ENCODE data around the gene HAVCR2.
A peak's percentile ranks its signal among the peaks of the same experiment; 100 is the strongest.
"Not testable (repeated sequence)": the region's sequence is repeated elsewhere in the genome, so short reads cannot be mapped to it uniquely, and the experiment has no call there.

Gene HAVCR2

DNA sequence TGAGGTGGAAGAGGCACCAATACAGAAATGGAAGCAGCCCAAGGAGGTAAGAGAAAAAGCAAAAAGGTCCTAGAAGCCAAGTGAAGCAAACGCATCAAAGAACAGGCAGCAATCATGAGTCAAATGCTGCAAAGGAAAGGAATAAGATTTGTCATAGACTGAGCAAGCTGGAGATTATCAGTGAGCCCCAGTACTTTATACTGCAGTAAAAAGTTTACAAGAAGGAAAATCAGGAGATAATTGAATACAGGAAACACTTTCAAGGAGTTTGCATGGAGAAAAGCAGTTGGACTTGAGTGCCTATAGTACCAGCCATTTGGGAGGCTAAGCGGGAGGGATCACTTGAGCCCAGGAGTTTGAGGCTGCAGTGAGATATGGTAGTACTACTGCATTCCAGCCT, 42.8 kb downstream of the HAVCR2 start:
- ATAC-seq (no peak), DNase-seq (no peak)
- no peaks in the 10 kb centered on the region for H3K27me3 Mint-ChIP-seq
- H3K27ac Mint-ChIP-seq: no peak overlapping the region
- no peak overlapping the region for H3K4me3 Mint-ChIP-seq
- no peaks in the 10 kb centered on the region for H3K4me1 Mint-ChIP-seq
- H3K9me3 Mint-ChIP-seq: no peaks in the 10 kb centered on the region

DNA sequence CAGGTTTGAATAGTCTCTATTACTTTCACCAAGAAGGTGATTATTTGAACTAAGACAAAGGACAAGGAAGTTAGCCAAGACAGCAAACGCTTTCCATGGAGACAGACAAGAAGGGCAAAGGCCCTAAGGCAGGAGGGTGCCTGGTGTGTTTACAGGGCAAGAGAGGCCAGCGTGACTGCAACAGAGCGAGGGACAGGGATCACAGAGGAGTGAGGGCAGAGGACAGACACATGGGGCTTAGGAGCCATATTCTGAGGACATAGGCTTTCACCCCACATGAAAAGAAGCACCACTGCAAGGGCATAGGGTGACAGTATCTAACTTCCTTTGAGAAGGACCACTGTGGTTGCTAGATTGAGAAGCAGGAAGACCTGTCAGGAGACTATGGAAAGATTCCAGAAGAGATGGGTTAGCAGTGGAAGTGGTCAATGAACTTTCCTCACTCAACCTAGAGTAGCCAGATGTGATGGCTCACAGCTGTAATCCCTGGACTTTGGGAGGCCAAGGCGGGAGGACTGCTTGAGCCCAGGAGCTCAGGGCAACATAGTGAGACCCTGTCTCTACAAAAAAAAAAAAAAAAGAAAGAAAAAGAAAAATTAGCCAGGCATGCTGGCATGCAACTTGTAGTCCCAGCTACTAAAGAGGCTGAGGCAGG, 44.9 kb downstream of the HAVCR2 start:
- Mint-ChIP-seq H3K27ac (peak overlapping the region in 1 of 2 donors; percentile 21), H3K4me1 (no peaks in the 10 kb centered on the region), H3K9me3 (no peaks in the 10 kb centered on the region), H3K4me3 (no peak overlapping the region), H3K27me3 (no peaks in the 10 kb centered on the region)
- DNase-seq: no peak
- no peak for ATAC-seq

DNA sequence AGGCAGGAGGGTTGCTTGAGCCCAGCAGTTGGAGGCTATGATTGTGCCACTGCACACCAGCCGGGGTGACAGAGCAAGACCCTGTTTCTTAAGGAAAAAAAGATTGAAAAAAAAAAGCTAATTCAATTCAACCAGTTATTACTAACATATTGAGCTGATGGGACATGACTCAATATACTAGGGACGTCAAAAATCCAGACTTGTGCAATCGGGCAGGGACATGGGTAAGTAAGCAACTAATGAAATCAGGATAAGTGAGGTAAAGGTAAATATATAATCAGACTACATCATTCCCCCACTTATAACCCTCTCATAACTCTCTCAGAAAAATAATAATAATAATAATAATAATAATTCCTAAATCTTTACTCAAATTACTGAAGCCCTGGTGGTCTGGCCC, 49.0 kb downstream of the HAVCR2 start:
- Mint-ChIP-seq H3K4me3 (no peak overlapping the region), H3K4me1 (no peaks in the 10 kb centered on the region), H3K9me3 (no peaks in the 10 kb centered on the region), H3K27me3 (no peaks in the 10 kb centered on the region), H3K27ac (peak overlapping the region in 1 of 2 donors; percentile 36)
- no peak for DNase-seq
- no peak for ATAC-seq

DNA sequence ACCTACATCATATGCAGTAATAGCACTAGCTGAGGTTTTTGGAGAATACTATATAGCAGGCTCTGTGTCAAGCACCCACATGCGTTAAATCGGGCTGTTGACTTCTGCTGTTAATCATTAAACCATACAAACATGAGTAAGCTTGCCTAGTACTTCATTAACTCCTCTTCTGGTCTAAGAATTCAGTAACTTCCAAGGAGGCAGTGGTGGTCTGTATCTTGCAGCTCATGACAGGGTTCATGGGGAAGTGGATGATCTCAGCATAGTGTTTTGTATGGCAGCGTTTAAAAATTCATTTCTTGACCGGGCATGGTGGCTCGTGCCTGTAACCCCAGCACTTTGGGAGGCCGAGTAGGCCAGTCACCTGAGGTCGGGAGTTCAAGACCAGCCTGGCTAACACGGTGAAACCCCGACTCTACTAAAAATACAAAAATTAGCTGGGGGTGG, 49.7 kb downstream of the HAVCR2 start, which contains the start of gene HAVCR1:
TSS of gene HAVCR1 (minus strand) at position 24 of the 447 bp plus-strand sequence. CDS start 1,173 bp downstream, outside the sequence.
- Mint-ChIP-seq H3K9me3 (no peaks in the 10 kb centered on the region), H3K27me3 (no peaks in the 10 kb centered on the region), H3K27ac (peak within 1 kb of the TSS in 1 of 2 donors; percentile 36), H3K4me3 (no peak within 1 kb of the TSS), H3K4me1 (no peaks in the 10 kb centered on the region)
- ATAC-seq (no peak), DNase-seq (no peak)

DNA sequence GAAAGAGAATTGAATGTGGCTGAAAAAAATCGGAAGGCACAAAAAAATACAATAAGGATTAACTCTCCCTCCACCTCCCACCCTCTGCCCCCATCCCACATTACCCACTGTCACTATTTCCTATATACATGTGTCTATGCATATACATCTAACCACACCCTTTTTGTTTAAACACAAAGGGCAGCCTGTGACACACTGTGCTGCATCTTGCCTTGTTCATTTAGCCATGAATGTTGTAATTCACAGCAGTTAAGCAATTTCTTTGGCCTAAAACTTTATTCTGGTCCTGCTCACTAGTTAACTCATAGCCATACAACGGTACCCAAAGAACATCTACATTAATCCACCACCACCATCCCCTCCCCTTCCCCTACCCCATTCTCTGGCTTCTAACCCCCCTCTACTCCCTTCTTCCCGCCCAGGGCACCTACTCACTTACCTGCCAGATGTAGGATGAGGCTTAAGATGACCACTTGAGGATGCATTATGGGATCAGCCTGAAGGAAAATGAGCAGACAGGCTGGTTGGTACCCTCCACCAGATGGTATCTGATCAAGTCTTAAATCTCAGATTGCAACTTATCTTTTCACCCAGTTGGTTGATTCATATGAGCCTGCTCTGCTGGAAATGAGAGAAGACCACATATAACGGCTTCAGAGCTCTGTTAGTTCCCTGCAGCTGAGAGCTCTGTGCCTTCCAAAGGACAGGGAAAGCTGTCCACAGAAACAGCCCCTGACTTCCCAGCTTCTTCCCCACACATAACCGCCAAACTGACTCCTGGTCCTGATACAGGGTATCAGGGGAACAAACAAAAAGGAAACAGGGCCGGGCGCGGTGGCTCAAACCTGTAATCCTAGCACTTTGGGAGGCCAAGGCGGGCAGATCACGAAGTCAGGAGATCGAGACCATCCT, 51.1 kb downstream of the HAVCR2 start:
- H3K4me1 Mint-ChIP-seq: no peaks in the 10 kb centered on the region
- ATAC-seq: no peak
- H3K27ac Mint-ChIP-seq: no peak overlapping the region
- H3K27me3 Mint-ChIP-seq: no peaks in the 10 kb centered on the region
- no peak overlapping the region for H3K4me3 Mint-ChIP-seq
- H3K9me3 Mint-ChIP-seq: no peaks in the 10 kb centered on the region
- no peak for DNase-seq

DNA sequence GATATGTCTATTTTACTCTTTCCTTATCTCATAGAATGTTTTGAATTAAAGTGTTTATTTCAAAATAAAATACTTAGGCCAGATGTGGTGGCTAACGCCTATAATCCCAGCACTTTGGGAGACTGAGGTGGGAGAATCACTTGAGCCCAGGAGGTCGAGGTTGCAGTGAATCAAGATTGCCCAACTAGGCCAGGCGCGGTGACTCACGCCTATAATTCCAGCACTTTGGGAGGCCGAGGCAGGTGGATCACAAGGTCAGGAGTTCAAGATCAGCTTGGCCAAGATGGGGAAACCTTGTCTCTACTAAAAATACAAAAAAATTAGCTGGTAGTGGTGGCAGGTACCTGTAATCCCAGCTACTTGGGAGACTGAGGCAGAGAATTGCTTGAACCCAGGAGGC, 52.0 kb downstream of the HAVCR2 start:
- H3K27ac Mint-ChIP-seq, H3K27me3 Mint-ChIP-seq, H3K4me3 Mint-ChIP-seq, DNase-seq, H3K4me1 Mint-ChIP-seq, H3K9me3 Mint-ChIP-seq, ATAC-seq: not testable (repeated sequence)

DNA sequence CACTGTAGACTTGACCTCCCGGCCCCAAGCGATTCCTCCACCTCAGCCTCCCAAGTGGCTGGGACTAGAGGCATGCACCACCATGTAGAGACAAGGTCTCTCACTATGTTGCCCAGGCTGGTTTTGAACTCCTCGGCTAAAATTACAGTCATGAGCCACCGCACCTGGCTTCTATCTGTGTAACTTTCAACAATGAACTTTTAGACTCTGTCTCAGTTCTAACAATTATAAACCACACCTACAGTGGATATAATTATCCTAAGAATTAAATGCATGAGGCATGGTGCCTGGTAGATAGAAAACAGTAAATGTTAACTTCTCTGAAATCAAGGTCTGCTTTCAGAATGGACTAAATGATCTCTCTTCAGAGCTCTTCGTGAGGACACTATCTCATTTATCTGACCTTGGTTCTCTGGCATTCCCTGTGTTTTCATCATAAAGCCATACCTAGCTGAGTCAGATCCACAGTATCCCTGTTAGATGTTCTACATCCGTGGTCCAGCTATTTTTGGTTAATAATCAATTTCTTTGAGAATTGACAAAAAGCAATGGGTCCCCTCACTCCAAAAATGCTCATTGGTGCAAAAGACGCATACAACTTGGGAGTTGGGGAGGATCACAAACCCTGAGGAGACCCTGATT, 57.1 kb downstream of the HAVCR2 start:
- Mint-ChIP-seq H3K9me3 (no peaks in the 10 kb centered on the region), H3K27ac (peak overlapping the region in 1 of 2 donors; percentile 28), H3K4me1 (peaks cover 38% of the 10 kb centered on the region), H3K27me3 (no peaks in the 10 kb centered on the region), H3K4me3 (no peak overlapping the region)
- ATAC-seq: no peak
- DNase-seq: no peak

DNA sequence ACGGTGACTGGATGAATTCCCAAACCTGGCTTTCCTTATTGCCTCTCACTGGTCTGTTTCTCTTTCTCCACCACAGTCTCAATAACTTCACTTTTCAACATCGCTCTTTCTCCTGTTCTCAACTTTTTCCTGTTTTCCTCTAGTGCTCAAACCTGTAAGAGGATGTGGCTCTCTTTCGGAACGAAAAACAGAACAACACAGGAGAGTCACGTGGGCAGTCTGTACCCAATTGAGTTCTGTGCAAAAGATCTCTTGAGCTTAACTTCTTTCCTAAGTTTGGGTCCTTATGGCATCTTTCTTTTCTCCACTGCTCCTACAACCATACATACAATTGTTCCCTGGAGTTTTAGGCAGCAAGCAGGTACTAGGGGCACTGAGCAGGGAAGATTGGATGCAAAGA, 58.8 kb downstream of the HAVCR2 start:
- Mint-ChIP-seq H3K4me1 (peaks cover 49% of the 10 kb centered on the region), H3K9me3 (no peaks in the 10 kb centered on the region), H3K27ac (peak overlapping the region; percentile 39 to 89), H3K27me3 (no peaks in the 10 kb centered on the region), H3K4me3 (peak overlapping the region; percentile 63 to 82)
- peak; percentile 58 for ATAC-seq
- no peak for DNase-seq

DNA sequence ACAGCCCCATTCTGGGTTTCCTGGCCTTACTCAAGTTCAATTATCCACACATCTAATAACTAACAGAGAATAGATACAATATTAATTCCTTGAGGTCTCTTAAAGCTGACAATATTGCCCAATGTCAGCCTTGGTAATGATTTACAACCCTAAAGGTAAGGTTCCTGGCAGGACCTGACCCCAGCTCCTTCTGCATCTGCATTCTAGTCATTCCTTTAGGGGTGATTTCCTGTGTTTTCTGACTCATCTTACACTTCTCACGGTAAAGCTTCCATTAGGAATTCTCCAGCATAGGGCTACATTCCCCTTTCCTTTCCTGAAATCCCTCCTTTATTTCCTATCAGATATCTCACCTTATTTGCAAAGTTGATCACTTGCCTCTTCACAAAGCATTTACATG, 59.2 kb downstream of the HAVCR2 start:
- Mint-ChIP-seq H3K4me3 (peak overlapping the region; percentile 63 to 82), H3K4me1 (peaks cover 53% of the 10 kb centered on the region), H3K9me3 (no peaks in the 10 kb centered on the region), H3K27ac (peak overlapping the region in 1 of 2 donors; percentile 89), H3K27me3 (no peaks in the 10 kb centered on the region)
- DNase-seq (no peak), ATAC-seq (no peak)

DNA sequence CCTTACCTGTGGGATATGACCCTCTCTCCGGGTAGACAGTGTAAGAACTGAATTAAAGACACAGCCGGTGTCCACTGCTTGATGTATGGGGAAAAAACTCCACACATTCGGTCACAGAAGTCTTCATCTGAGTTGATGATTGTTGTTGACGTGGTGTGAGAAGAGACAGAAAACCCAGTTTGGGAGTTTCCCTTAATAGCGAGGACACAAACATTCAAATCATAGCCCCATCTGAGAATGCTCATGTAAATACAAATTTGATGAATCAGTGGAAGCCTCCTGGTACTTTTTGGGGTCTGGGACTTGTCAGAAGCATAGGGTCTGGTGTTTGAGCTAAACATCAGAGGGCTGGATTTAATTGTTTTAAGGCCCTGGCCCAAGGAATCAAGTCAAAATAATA, 60.9 kb downstream of the HAVCR2 start:
- Mint-ChIP-seq H3K4me3 (no peak overlapping the region), H3K27ac (peak overlapping the region in 1 of 2 donors; percentile 37), H3K9me3 (no peaks in the 10 kb centered on the region), H3K4me1 (peaks cover 63% of the 10 kb centered on the region), H3K27me3 (no peaks in the 10 kb centered on the region)
- no peak for DNase-seq
- ATAC-seq: peak; percentile 43

DNA sequence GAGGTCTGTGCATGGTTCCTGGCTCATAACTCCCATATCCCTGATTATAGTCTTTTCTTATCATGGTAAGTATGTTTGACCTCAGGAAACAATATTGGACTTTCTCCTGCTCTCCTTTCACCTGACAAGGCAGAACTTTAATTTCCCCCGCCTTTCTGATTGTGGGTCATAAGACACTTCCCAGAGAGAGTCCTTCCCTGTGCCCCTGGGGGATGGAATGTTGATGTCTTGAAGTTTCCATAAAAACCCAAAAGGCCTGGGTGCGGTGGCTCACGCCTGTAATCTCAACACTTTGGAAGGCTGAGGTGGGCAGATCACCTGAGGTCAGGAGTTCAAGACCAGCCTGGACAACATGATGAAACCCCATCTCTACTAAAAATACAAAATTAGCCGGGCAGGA, 61.8 kb downstream of the HAVCR2 start:
- not testable (repeated sequence) for DNase-seq, H3K27ac Mint-ChIP-seq, H3K9me3 Mint-ChIP-seq, H3K27me3 Mint-ChIP-seq, H3K4me3 Mint-ChIP-seq, ATAC-seq
- peaks cover 63% of the 10 kb centered on the region for H3K4me1 Mint-ChIP-seq

DNA sequence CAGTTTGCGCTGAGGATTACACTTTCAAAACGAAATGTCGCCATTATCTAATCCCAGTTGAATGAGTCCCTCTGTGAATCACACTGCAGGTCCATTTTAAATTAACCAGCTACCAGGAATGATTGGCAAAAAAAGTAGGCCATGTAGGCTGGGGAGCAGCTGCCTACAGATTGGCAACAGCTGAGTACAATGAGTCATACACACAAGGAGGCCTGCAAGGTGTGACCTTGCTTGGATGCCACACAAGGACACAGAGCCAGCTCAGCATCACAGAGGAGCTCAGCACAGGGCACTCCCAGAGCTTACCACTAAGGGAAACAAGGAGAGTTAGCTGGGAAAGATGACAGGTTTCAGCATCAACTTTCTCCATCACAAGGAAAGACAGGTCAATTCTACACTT, 62.8 kb downstream of the HAVCR2 start:
- no peaks in the 10 kb centered on the region for H3K9me3 Mint-ChIP-seq
- no peak overlapping the region for H3K27ac Mint-ChIP-seq
- H3K4me1 Mint-ChIP-seq: peaks cover 63% of the 10 kb centered on the region
- ATAC-seq: peak; percentile 84
- DNase-seq: peak in 1 of 2 donors; percentile 18
- H3K27me3 Mint-ChIP-seq: no peaks in the 10 kb centered on the region
- H3K4me3 Mint-ChIP-seq: no peak overlapping the region

DNA sequence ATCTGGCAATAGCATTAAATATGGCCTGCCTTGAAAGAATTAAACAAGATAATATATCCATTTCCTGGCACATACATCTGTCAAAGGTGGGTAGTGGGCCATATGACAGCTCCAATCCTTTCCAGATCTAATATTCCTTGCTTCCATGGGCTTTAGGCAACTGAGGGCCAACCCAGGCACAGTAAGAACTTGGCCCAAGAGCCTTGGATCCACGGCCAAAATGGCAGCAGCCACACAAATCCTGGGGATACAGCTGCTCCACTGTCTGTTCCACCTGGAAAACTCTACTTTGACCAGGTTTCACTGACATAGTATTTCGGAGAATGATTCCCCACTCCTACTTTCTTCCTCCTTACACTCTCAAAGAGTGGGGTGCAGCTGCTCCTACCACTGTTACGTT, 63.2 kb downstream of the HAVCR2 start:
- Mint-ChIP-seq H3K4me3 (no peak overlapping the region), H3K9me3 (no peaks in the 10 kb centered on the region), H3K4me1 (peaks cover 58% of the 10 kb centered on the region), H3K27me3 (no peaks in the 10 kb centered on the region), H3K27ac (no peak overlapping the region)
- ATAC-seq (no peak), DNase-seq (no peak)

DNA sequence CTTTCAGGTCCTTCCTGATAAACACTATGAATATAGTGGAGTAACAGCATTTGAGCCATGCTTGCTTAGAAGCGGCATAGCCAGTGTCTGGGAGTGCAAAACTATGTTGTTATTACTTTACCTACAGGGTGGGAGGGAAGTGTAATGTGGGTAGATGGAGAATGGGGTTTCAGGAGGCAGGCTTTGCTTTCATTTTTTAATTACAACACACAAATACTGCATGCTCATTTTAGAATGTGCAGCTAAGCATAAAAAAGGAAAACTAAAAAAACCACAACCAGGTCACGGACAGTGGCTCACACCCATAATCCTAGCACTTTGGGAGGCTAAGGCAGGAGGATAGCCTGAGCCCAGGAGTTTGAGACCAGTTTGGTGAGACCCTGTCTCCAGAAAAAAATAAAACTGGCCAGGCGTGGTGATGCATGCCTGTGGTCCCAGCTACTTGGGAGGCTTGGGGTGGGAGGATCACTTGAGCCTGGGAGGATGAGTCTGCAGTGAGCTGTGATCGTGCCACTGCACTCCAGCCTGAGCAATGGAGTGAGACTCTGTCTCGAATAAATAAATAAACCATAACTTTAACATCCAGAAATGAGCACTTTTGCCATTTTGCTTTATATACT, 70.2 kb downstream of the HAVCR2 start:
- Mint-ChIP-seq H3K9me3 (no peaks in the 10 kb centered on the region), H3K27me3 (no peaks in the 10 kb centered on the region), H3K4me3 (peak overlapping the region; percentile 11 to 13), H3K4me1 (peaks cover 10% of the 10 kb centered on the region), H3K27ac (no peak overlapping the region)
- ATAC-seq: no peak
- no peak for DNase-seq
